GM21381 (cell line): ENCODE measurements around the gene MAPRE3.

Experiments used
- ATAC-seq: cut with Tn5 transposase; IDR thresholded peaks from one replicate; pipeline ENCODE4 v1.9.1; 2021; ENCODE audit warnings: mild to moderate bottlenecking, moderate library complexity; ENCODE audit not compliant: unreplicated experiment

MAPRE3 gene

DNA sequence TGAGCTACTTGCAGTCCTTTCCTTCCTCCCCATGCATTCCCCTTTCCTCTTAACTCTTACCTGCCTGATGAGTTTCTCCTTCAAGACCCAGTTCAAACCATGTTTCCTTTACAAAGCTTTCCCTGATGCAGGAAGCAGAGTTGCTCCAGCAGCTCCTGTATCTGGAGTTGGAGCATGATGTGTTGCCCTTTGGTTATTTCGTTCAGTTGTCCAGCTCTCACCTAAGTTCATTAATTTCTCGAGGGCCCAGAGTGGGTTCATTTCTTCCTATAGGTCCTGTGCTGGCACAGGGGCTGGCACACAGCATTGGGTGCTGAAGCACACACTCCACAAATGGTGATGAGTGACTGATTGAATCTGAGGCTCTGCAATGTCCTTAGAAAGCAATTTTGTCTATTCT lies 39.3 kb downstream of the MAPRE3 start:
- no peak for ATAC-seq

DNA sequence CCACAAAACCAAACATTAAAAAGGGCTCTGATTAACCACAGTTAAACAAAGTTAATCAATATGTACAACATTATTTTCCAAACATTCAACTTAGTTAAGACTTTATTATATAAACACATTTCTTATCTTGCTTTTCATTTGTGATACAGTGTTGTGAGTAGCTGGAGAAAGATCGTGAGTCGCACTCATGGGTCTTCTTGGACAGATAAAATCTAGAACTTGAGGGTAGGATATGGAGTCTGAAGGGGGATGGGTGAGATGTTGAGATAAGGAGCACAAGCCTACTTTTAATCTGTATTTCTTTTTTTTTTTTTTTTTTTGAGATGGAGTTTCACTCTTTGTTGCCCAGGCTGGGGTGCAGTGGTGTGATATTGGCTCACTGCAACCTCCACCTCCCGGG lies 39.7 kb downstream of the MAPRE3 start:
- ATAC-seq = no peak

DNA sequence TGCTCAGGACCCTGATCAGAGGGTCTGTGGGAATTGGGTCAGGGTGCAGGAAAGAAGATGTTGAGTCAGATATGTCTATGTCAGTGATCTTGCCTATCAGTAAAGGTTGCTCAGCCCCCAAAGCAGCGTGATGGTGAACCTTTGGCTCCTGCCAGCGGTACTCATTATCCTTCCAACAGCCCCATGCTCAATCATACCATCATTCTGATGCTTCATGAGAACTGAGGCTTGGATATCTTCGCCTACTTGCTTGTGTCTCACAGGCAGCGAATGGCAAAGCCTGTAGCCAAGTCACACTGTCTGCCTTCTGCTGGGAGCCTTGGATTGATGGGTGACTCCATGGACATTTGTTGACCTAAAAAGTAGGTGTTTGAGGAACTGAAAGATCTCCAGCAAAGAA lies 43.3 kb downstream of the MAPRE3 start:
- ATAC-seq = no peak

DNA sequence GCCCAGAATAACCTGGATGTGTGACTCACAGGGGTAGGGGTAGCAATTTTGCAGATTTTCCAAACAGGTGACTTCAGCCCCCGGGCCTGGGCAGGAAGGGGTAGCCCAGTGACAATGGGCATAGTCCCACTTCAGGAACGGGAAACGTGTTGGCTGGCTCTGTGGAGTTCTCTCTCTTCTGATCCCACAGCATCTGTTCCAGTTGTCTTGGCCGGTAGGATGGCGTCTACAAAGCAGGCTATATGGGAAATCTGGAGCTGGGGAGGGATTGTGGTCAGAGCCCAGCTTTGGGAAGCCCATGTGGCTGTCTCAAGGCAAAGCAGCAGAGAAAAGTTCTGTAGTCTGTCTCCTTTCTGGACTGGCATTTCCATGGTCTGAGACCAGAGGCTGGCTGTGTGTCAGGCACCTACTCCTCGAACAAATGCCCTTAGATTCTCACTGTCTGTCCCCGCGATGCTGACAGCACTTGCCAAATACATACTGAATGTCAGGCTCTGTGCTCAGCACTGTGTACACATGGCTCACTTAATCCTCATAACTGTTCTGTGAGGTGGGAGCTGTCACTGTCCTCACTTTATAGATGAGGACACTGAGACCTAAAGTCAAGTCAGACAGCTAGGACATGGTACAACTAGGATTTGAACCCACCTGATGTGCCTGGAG lies 44.5 kb downstream of the MAPRE3 start:
- no peak for ATAC-seq

DNA sequence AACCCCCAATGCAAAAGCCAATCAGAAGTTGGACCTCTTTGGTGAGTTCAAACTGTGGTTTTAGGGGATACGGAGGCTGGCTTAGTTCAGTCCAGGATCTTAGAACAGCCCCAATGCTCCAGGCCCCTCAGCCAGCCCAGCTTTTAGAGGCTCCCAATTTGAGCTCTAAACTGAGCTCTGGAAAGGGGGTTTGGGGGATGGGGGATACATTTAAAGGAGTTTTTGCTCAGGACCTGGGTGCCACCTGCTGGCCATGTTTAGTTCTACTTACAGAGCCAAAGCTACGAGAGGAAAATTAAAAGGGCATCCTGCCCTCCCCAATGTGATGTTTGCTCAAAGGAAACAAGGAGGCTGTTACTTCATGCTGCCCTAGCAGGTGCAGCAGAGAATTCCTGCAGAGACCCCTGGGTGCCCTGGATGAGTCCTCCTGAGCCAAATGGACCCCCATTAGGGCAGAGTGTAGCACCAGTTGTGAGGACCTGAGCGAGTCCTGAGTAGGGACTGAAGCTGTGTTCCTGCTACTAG lies 46.4 kb downstream of the MAPRE3 start:
- no peak for ATAC-seq

DNA sequence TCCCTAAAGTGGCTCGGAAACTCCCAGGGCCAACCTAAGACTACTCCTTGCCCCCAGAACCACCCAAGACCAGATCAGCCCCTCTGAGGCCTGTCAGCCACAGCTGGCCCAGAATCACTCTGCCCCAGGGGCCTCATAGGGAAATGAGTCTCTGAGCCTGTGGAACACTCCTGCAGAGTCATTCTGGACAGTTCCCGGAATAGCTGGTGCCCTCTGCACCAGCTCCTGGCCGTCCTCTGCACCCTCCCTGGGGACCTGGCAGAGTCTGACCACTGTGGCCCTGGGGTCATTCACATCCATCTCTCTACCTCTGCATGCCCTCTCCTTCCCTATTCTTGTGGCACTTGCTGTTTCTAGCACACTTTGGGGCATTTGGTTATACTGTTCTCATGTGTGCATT lies 47.7 kb downstream of the MAPRE3 start:
- ATAC-seq = no peak

DNA sequence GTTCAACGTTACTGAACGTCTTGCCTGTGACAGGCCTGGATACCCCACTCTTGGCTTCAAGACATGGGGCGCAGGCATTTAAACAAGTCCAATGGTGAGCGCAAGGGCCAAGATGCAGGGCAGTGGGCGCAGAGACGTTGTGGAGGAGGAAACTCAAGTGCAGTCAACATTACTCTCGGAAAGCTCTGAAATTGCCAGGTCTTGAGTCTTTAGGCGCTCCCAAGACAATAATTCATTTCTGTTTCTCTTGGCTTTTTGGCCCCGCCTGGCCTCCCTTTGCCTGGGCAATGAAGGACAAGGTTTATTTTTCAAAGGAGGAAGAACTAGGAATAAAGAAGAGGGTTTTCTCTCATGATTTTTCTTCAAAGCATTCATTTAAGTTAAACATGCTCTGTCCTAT lies 49.0 kb downstream of the MAPRE3 start:
- no peak for ATAC-seq

DNA sequence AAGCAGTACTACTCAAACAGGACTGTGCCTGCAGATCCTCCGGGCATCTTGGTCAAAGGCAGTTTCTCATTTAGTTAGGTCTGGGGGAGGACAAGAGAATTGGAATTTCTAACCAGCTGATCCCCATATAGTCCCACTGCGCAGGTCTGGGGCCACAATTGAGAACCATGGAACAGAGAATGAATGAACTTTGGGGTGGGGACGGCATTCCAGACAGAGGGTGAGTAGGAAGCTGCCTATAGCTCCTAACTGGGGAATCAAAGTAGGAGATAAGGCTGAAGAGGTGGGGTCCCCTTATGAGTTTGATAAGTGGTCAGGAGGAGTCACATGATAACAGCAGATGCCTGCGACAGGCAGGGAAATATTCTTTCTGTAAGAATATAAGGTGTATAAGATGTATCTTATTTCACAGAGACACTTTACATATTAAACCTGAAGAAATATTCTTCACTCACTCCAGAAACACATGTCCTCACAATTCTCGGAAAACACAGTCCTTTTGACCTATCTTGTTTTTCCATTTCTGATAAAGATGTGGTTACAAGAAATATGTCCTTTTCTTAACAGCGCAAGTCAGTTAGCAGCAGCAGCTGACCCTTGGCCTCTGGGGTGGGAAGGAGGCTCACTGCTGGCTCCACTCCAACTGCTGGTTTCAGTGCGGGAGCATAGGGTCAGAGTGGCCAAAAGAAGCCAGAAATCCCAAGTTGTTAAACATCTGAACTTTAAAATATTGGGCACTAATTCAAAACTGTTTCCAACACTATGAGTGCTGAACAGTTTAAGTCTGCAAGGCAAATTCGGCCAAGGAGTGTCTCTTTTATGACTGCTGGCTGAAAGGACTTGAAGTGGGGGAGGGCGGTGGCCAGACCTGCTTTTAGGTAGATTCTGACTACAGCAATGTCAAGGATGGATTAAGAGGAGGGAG lies 49.8 kb downstream of the MAPRE3 start:
- ATAC-seq = no peak

DNA sequence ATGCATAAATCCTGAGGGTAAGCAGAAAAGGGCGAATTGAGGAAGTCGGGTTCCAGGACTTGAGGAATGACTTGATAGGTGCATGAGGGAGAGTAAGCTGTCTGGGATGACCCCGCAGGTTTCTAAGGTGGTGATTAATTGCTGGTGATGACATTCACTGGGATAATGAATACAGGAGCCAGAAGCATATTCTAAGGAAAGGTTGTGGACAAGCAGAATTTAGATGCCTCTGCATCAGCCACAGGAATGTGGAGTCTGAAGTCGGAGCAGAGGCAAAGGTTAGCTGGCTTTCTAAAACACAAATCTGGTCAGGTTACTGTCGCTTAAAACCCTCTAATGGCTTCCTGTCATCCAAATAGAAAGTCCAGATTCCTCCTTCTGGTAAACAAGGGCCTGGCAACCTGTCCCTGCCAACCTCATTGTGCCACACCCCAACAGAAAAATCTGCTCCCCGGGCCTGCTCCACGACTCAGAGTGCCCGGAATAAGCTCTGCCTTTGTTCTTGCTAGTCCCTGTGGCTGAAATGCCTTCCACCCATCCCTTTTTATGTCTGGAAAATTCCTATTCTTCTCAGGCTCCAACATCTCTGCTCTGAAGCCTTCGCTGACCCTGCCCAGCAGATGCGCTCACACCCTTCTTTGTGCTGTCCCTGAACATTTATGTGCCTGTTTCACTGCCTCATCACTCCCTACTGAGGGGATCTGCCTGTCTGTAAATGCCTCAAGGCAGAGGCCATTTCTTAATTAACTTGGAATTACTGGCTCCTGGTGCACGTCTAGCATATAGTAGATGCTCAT lies 51.0 kb downstream of the MAPRE3 start:
- no peak for ATAC-seq

DNA sequence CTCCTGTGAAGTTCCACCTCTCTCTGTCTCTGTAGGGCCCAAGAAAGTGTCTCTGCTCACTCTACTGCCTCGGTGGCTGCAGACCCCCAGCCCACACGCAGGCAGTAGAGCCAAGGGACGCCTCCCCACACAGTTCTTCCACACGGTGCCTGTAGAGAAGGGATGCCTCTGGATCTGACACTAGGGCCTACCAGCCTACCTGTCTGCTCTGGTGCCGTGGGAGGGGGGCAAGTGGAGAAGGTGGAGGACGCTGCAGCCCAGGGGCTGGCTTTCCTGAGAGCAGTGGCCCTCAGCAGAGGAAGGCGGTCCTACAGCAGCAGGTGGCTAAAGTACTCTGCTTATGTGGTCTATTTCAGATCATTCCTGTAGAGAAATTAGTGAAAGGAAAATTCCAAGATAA lies 53.3 kb downstream of the MAPRE3 start:
- ATAC-seq = no peak

DNA sequence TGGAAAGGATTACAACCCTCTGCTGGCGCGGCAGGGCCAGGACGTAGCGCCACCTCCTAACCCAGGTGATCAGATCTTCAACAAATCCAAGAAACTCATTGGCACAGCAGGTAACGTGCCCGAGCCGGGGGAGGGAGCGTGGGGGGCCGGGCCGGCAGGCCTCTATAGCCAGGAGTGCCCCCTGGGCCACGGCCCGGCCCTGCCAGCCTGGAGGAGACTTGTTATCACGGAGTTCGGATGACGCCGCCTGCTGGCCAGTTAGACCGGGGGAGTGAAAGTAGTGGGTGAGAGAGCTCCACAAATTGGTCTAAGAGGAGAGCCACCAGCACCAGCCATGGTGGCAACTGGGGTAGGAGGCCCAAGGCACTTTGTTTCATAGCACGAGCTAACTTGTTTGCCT lies 53.8 kb downstream of the MAPRE3 start:
- ATAC-seq = no peak

DNA sequence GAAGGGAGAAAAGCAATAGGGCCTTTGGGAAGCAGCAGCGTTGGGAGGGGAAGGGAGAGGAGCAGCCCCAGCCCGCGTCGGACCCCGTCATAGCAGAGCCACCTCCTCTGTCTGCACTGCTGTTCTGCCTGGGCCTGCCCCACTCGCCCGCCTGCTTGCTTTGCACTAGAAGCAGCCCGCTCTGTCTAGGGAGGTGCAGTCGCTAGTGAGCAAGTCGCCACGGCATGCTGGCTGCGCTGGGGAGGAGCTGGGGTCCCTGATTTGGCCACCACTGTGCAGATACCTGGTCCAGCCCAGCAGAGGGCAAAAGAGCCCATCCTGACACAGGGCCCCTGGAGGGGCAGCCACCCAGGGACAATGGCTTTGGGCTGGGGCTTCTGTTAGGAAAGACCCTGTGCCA lies 54.4 kb downstream of the MAPRE3 start:
- ATAC-seq = no peak

DNA sequence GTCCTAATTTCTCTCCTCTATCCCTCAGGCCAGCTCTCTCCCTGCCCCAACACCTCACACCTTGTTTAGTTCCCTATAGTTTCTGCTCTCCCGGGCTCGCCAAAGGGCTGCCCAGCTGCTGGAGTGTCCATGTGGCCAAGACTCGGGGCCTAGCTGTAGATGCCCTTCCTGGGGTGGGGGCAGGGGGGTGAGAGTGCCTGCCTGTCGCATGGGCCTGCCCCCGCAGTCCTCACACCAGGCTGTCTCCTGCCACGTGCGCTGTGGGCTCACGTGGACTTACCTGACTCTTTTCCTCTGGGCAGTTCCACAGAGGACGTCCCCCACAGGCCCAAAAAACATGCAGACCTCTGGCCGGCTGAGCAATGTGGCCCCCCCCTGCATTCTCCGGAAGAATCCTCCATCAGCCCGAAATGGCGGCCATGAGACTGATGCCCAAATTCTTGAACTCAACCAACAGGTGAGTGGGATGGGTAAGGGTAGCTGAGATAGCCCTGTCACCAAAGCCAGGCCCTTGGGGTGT lies 54.9 kb downstream of the MAPRE3 start:
- no peak for ATAC-seq

DNA sequence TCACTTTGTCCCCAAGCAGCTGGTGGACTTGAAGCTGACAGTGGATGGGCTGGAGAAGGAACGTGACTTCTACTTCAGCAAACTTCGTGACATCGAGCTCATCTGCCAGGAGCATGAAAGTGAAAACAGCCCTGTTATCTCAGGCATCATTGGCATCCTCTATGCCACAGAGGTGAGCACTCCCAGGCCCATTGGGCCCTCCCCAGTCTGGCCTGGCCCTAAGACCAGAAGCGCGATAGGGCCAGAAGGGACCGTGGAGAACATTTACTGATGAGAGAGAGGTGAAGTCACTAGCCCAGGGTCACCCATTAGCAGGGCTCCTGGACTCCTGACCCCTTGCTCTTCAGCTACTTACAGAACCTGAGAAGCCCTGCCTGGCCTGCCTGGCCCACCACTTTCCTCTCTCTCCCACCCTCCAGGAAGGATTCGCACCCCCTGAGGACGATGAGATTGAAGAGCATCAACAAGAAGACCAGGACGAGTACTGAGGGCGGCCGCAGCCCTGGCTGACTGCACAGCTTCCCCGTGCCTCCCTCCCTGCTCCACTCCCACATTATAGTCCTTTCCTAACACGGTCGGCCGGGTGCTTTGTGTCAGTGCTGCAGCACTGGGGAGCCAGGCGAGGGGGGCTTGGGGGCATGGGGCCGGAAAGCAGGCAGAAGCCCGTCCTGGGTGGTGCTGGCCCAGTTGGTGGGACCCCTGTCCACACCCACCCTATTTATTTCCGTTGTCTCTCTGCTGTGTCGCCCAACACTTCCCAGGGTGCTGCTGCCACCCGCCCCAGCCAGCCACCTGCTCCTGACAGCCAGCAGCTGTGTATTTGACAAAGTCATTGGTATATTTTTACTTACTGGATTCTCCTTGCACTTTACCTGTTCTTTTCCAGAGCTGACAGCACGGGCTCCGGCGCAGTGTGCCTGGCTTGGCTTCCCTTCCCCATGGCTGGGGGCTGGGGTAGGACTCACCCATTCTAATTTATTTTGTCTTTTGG lies 55.7 kb downstream of the MAPRE3 start:
- ATAC-seq = no peak

DNA sequence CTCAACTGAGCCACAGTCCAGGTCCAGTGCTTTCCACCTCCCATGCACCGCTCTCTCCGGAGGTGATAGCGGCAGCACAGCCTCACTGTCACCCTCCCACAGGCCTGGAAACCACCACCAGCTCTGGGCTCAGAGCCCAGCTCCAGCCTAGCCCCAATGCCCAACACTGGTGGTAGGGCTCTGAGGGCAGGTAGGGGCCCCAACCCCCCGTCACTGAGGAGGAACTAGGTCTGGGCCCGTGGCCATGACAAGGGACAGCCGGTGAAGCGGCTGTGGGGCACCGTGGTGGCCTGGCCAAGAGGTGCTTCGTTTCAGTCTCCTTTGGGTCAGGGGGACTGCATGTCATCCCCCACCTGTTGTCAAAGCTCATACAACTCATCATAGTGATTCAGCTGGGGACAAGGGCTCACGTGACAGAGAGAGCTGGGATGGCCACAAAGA lies 56.8 kb downstream of the MAPRE3 start:
- no peak for ATAC-seq

DNA sequence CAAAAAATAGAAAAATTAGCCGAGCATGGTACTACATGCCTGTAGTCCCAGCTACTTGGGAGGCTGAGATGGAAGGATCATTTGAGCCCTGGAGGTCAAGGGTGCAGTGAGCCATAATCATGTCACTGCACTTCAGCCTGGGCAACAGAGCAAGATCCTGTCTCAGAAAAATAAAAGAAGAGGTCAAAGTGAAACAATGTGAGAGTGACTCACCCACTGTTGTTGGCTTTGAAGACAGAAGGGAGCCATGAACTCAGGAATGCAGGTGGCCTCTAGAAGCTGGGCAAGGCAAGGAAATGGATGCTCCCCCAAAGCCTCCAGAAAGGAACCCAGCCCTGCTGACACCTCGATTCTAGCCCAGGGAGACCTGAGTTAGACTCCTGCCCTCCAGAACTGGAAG lies 58.6 kb downstream of the MAPRE3 start:
- ATAC-seq = no peak

DNA sequence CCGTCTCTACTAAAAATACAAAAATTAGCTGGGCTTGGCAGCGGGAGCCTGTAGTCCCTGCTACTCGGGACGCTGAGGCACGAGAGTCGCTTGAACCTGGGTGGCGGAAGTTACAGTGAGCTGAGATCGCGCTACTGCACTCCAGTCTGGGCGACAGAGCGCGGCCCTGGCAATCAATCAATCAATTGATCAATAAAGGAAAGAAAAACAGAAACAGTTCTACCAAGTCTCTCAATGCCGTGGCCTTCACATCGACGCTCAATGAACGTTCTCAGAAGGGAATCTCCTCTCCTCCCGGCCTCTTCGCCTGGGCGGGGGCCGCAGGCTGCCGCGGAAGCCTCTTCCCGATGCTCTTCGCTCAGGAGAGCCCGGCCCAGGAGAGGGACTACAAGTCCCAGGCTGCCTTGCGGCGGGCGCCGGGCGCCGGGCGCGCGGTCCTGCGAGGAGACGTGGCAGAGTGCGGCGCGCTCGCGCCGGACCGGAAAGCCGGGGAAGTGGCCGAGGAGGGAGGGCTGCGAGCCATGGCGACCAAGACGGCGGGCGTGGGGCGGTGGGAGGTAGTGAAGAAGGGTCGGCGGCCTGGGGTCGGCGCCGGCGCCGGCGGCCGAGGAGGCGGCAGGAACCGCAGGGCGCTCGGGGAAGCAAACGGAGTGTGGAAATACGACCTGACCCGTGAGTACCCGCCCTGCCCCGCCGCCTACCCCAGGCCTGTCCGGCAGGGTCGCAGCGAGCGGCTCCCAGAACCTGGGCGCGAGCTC lies 62.2 kb downstream of the MAPRE3 start, which contains the start of gene TMEM214:
TSS of gene TMEM214 (plus strand) at position 471 of the 758 bp plus-strand sequence. CDS start at position 522, 51 bp downstream.
- peak; percentile 89 for ATAC-seq

DNA sequence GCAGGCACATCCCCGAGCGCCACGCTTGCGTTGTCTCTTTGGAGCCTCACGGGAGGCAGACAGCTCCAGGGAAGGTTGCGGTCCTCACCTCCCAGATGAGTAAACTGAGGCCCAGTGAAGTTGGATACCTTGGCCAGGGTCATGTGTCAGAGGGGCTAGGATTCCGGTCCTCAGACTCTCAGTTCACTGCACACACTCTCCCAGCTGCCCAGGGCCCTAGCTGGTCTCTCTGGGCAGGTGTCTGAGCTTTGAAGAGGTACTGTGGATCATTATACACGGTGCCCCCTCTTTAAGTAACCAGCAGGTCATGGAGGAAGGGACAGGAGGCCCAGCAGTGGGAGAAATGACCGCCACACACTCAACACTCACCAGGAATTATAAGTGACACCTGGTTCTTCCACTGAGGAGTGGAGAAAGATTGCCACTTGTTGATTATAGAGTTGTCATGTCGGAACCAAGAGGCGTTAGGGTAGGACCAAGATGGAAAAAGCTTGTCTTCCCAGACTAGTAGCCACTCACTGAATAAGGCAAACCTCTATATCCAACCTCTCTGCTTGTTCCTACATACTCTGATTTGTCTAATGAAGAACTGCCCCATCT lies 62.9 kb downstream of the MAPRE3 start:
- ATAC-seq = no peak

DNA sequence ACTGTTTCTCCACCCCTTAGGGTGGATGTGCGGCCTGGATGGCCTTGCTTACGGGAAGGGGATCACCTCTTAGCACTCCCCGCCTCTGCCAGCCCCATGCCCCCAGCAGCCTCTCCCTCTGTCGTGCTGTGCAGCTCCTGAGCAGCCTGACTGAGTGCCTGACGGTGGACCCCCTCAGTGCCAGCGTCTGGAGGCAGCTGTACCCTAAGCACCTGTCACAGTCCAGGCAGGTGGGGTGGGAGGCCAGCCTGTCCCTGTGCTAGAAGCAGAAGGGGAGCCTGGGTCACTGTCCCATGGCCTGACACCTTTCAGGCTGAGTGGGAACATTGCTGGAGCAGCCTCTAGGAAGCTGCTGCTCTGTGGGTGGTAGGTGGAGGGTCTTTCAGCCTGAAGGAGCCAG lies 67.6 kb downstream of the MAPRE3 start:
- ATAC-seq = no peak
